Activated effector memory CD4-positive, alpha-beta T cell treated with Interleukin-2 at 50 U/mL for 16 hours (primary cell): Measurements from ENCODE around the gene ADCYAP1R1.

Experiments
- DNase-seq: peaks from one replicate; pipeline ENCODE4 v3.0.0-alpha.2; 2020

Gene ADCYAP1R1

DNA sequence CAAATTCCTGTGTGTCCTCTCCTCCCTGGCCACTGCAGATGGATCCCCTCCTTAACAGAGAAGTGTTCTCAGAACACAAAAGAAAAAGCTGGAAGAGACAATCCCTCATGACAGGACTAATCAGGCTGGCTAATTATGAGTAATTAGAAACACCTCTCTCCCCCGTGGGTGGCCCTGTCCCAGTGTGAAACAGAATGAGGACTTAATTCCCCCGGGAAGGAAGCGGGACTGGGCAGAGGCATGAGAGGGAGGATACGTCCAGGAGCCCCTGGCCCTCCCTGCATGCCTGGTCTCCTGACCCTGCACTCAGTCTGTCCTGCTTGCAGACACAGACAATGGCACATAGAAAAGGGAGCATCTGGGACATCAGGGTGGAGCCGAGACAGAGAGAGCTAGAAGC is 7.6 kb upstream of the ADCYAP1R1 start:
- DNase-seq: no peak

DNA sequence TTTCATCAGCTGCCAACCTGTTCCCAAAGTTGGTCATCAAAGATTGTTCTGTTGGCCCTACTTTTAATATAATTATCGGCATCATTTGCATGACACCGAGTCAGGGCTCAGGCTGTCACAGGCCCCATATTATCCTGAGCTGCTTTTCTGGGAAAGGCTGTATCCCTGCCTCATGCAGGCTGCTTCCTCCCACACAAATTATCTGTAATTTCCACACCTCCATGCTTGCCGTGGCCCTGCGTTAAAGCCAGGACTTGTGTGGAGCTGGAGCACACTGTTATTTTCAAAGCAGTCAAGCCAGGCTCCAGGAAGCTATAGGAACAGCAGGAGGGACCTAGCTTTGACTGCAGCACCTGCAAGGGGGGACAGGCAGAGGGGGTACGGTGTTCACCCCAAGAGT is 5.4 kb upstream of the ADCYAP1R1 start:
- no peak for DNase-seq

DNA sequence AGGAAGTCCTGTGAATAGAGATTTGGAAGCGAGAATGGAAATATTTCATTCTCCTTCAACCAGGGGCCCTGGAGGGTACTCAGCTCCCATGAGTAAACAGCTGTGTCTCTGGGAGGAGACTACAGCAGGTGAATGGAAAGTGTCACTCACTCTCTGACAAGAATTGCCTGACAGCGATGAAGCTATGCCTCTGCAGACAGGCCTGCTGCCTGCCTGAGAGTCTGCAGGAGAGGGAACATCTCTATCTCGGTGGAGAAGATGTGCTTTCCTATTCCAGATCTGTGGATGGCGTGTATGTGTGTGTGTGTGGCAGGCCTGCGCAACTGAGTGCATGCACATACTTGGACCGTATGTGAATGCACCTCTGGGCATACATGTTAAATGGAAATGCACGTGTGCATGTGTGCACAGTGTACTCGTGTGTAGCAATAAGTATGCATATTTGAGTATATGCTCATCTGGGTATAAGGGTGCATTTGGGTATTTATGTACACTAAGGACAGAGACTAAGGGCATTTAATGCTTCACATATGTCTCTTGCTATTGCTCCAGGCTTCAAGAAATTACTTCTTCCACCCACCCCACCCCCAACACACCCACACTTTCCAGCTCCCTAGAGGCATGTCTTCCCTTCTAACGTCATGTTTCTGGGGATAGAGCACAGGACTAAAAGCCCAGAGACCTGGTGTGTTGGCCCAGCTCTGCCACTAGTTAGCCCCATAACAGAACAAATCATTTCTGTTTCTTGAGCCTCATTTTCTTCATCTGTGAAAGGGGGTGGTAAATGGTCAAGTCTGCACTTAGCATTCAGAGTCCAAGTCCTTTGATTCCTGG is 4.6 kb upstream of the ADCYAP1R1 start:
- no peak for DNase-seq

GRCh38 chr7:31049005-31049765 is 2.9 kb upstream of the ADCYAP1R1 start:
- DNase-seq: no peak

DNA sequence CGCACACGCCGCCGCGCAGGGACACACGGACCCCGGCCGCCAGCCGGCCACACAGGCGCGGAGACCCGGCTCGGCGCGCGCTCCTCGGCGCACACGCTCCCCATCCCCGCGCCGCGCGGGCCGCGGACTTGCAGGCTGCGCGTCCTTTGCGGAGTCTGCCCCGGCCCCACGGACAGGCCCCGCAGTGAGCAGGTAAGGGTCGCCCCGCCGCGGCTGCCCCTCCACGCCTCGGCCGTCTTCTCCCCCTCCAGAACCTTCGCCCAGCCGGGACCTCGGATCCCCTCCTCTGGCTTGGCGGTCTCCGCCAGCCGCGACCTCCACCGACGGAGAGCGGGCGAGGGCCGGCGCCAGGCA is 356 bp downstream of the ADCYAP1R1 start:
- no peak for DNase-seq

- DNase-seq: no peak
Observed at GRCh38 chr7:31052841-31053601, 913 bp downstream of the ADCYAP1R1 start.

DNA sequence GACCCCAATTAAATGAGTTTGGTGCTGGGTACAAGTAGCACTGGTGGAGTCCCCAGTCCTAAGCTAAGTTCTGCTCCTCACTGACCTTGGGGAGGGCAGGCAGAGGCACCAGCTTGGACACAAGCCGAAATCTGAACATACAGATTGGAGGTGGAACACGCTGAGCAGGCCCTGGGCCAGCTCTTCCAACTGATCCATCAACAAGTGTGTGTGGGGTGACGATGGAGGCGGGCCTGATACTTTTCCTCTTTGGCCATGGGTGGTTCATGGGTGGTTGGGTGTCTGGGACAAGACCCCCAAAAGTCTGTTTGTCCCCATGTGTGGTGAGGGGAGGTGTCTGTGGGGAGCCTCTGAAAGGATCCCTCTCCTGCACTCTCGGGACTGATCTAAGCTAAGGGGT is 1.9 kb downstream of the ADCYAP1R1 start:
- DNase-seq: no peak

- DNase-seq: no peak
Observed at GRCh38 chr7:31054608-31055278, 2.6 kb downstream of the ADCYAP1R1 start.

- DNase-seq: no peak
Observed at GRCh38 chr7:31055471-31055870, 3.4 kb downstream of the ADCYAP1R1 start.

DNA sequence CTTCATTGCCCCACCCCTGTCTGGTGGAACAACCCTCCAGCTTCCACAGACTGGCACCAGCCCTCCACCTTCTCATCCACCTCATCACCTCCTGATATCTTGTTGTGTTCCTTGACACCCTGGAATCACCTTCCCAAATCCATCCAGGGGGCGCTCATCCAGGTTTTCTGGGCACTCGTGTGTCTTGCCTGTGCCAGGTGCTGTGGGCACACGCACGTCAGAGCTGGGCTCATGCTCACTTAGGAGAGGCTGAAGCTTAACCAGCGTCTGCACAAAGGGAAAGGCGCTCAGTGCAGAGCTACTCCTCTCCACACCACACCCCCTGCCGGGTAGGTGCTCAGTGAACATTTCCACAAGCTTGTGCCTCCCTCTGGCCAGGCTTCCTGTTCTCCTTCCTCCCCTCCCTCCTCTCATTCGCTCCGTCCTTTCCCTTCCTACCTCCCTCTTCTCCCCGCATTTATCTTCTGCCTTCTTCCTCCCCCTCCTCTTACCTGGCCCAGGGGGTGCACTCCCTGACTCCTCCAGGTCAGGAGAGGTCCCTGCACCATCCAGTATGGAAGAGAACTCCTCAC is 4.8 kb downstream of the ADCYAP1R1 start:
- no peak for DNase-seq

- DNase-seq: no peak
Observed at GRCh38 chr7:31058122-31058521, 6.0 kb downstream of the ADCYAP1R1 start.

- no peak for DNase-seq
Observed at GRCh38 chr7:31058688-31059087, 6.6 kb downstream of the ADCYAP1R1 start.

- no peak for DNase-seq
Observed at GRCh38 chr7:31059551-31059950, 7.4 kb downstream of the ADCYAP1R1 start.

- DNase-seq: no peak
Observed at GRCh38 chr7:31061185-31061584, 9.1 kb downstream of the ADCYAP1R1 start.

- no peak for DNase-seq
Observed at GRCh38 chr7:31062746-31063435, 10.8 kb downstream of the ADCYAP1R1 start.

DNA sequence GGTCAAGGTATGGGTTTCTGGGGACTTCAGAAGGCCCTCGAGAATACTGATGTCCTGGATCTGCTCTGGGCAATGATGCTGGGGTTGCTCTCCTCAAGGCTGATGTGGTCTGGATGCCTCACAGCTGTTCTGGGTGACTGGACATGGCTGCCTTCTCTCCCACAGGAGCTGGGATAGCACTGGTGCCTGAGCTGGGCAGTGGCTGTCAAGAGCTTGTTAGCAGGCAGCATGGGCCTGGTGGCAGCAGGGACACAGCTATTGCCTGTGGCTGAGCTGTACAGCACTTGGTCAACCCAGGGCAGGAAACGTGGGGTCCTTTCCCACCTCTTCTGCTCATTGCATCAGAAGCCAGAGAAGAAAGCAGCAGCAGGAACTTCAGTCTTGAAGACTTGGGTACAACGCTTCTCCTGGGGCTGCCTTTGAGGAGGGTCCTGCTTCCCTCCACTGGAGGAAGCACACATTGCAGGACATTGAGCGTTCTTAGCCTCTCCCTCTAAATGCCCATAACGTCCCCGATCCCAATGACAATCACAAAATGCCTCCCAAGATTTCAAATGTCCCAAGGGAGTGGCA is 13.0 kb downstream of the ADCYAP1R1 start:
- no peak for DNase-seq

- DNase-seq: no peak
Observed at GRCh38 chr7:31065840-31066239, 13.7 kb downstream of the ADCYAP1R1 start.

- DNase-seq: no peak
Observed at GRCh38 chr7:31066516-31067130, 14.5 kb downstream of the ADCYAP1R1 start.

- DNase-seq: no peak
Observed at GRCh38 chr7:31067491-31067890, 15.4 kb downstream of the ADCYAP1R1 start.

- no peak for DNase-seq
Observed at GRCh38 chr7:31068006-31068675, 16.0 kb downstream of the ADCYAP1R1 start.
